Measurements from ENCODE around the gene MFAP4.

- TF ChIP-seq CTCF (IDR thresholded peaks at IDR 0.05; ENCODE audit: low read length), result no peak
- TF ChIP-seq EZH2phosphoT487 (IDR thresholded peaks at IDR 0.05; ENCODE audit: low read length), result no peak
Observed at GRCh38 chr17:19410091-19410490, 23.1 kb upstream of the MFAP4 start.
